GM12873 (cell line): ENCODE measurements around the gene SDCCAG8.

Experiments used
- CTCF ChIP-seq: IDR thresholded peaks from 2 replicates; pipeline ENCODE4 v1.5.1; 2012; ENCODE audit warnings: low read depth, mild to moderate bottlenecking, moderate library complexity, low read length, control low read depth; ENCODE audit not compliant: insufficient read depth; ENCODE audit errors: missing control alignments

SDCCAG8 gene

GRCh38 chr1:243548516-243548915 lies 292.7 kb downstream of the SDCCAG8 start:
- TF ChIP-seq CTCF = no peak

GRCh38 chr1:243549108-243549507 lies 293.3 kb downstream of the SDCCAG8 start:
- no peak for TF ChIP-seq CTCF
